ENCODE results near the gene WNK4. TPM values are rescaled to one million over a fixed set of nuclear protein-coding genes. Genes with fewer than 3 reads are reported as not detected.

Gene WNK4
- total RNA-seq, 1 donor from 2014 or later, result not detected

DNA sequence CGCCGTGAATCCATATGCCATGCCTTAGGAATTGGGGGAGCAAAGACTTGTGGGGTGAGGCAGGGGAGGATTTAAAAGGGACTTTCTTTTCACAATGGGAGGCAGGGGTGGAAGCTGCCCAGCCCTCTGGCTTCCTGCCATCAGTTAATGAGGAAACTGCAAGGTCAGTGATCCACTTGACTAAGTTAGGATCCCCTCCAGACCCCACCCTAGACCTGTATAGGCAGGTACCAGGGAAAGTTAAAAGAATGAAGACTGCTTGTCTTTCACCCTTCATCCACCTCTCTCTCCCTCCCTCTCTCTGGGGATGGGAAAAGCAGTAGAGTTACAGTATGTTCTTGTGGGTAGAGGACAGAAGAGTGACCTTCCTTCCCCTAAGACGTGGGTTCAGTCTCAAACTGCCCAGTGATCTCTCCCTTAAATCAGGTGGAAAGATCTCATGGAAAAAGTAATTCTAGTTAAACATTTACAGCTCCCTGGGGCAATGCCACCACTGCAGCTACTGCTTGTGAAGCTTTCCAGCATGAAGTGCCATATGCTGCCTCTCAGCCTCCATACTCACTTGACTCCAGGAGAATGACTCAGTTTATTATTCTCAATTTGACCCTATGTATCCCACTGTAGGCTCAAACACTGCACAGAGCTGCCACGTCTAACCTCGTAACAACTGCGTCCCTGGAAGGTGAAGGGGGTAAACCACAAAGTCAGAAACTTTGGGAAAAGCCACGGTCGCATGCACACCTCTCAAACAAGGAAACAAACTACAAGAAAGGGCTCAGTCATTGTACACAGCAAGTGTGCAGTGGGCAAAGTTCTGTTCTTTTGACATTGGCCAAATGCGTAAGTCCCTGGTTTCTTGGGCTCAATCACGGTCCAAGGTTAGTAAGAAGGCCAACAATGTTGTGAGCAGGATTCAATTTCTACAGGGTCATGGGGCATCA lies 16.9 kb downstream of the WNK4 start:
- DNase-seq, result no peak

DNA sequence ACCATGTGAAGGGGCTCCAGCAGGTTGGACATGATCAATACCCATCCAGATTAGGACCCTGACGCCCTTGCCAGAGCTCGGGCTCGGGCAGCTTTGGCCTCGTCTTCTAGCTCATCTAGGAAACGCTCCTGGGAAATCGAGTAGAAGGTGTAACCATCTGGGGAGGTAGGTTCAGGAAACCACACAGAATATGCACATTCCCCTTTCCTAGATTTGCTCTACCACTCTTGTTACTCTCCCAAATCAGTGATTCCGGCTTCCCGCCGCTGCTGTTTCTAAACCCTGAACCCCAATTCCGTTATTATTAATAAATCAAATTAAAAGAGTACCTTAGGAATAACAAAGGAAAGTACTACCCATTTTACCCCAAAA lies 17.6 kb downstream of the WNK4 start:
- no peak for DNase-seq

DNA sequence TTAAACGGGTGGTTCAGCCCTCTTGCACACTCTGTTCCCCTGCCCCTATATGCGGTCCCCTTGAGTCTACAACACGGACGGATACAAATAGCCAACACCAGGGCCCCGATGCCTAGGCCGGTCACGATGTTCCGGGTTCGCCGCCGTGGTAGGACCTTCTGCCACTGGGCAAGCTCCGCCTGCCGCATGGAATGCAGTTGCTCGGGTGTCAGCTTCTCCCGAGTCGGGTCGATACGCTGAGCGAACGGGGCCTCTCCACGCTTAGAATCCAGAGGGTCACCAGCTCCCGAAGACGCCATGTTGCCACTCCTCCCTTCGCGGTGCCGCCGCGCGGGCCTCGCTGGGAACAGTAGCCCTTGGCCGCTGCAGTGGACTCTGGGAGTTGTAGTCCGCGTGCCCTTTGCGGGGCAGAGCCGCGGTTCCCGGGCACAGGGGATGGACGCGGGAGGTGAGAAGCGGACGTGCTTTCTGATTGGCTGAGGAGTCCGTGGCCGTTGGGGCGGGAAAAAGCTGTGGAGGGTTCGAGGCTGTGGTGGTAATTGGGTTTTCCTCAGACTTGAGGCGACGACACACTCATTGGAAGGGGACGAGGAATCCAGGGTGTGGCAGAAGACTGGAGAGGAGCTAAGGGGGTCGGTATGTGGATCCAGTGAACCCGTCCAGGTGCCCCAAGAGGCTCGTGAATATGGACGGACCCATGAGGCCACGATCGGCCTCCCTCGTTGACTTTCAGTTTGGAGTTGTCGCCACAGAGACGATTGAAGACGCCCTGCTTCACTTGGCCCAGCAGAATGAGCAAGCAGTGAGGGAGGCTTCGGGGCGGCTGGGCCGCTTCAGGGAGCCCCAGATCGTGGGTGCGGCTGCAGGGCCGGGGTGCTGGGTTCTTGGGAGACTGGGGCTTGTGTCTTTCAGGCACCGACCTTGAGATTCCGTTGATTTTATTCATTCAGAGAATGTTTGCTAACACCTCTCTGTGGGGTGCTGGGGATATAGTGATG lies 18.3 kb downstream of the WNK4 start, which contains the start of the genes CNTD1 and COA3:
Gene CNTD1, plus strand, starts transcription at position 479 of the 998 bp plus-strand sequence. Its CDS starts 207 bp downstream, at position 686.
Gene COA3, minus strand, starts transcription at position 322 of the 998 bp plus-strand sequence. Its CDS starts 23 bp downstream, at position 299.
- DNase-seq, result peak; percentile 93

DNA sequence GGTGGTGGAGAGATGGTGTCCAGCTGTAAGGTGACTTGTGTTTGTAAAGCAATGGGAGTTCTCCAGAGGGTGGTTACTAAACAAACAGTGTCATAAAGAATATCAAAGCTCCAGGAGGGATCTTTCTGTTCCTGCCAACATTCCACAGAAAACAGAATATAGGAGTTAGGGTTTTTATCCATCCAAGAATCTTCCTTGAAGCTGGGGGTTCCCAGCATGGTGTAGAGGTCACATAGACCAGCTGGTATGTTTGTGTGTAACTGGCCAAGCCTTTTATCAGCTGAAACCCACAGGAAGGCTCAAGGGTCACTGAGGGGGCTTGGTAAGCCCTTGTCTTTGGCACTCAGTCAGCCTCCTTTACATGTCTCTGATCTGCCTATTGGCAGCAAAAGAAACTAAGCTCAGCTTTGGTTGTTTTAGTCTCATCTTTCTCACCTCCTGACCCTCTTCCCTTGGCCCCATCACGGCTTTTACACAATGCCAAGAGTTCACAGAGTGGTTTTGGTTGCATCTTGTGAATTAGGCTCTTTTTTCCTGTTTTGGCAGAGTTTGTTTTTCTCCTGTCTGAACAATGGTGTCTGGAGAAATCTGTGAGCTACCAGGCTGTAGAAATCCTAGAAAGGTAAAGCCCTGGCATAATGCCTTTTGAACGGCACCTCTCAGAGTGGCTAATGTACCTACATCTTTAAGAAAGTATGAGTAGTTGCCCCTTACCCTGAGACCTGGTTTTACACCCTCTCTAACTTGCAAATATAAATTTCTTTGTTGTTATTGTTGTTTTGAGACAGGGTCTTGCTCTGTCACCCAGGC lies 22.9 kb downstream of the WNK4 start:
- no peak for DNase-seq

GRCh38 chr17:42804918-42805367 lies 24.5 kb downstream of the WNK4 start:
- DNase-seq, result peak; percentile 57

GRCh38 chr17:42806249-42806648 lies 25.8 kb downstream of the WNK4 start:
- DNase-seq, result no peak

GRCh38 chr17:42809250-42809649 lies 28.8 kb downstream of the WNK4 start:
- DNase-seq, result no peak

GRCh38 chr17:42814633-42815399 lies 34.4 kb downstream of the WNK4 start:
- DNase-seq, result no peak

DNA sequence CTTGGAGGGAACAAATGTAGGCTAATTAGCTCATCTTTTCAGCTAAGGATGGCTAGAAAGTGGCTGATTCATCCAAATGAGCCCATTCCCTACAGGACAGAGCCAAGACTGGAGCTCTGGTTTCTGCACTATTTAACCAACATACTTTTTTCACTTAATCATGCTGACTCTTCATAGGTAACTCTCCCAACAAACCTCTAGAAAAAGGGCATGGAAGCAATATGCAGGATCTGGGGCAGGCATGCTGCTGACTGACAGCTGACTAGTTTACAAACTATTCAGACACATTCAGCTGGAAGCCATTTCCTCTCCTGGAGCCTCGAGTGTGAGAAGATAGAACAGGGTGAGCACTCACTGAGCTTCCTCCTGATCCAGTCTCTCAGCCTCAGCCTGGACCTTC lies 37.5 kb downstream of the WNK4 start:
- no peak for DNase-seq

- DNase-seq, result no peak
These were observed 38.0 kb downstream of the WNK4 start for GRCh38 chr17:42818379-42818778.

- peak; percentile 57 for DNase-seq
These were observed 39.6 kb downstream of the WNK4 start for GRCh38 chr17:42819939-42820535.

DNA sequence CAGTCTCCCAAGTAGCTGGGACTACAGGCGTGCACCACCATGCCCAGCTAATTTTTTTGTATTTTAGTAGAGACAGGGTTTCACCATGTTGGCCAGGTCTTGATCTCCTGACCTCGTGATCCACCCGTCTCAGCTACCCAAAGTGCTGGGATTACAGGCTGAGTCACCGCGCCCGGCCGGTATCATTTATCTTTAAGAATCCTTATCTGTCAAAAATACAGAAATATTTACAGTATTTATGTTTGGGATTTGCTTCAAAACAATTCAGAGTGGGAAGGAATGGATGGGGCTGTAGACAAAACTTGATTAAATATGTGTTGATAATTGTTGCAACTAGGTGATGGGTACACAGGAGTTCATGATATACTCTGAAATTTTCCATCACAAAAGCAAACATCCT lies 40.8 kb downstream of the WNK4 start:
- no peak for DNase-seq

DNA sequence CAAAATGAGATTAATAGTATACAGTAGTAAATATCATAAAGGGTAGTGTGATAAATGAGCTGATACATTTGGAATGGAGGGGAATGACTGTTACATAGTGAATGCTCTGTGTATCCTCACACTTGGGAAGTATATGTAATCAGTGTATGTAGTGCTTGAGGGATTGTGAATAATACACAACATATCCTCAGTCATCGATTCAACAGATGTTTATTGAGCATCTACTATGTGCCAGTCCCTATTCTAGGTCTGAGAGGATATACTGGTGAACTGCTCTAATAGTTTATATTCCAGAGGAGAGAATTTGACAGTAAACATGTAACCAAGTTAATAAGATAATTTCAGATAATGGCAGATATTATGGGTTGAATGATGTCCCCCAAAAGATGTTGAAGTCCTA lies 47.1 kb downstream of the WNK4 start:
- DNase-seq, result no peak

DNA sequence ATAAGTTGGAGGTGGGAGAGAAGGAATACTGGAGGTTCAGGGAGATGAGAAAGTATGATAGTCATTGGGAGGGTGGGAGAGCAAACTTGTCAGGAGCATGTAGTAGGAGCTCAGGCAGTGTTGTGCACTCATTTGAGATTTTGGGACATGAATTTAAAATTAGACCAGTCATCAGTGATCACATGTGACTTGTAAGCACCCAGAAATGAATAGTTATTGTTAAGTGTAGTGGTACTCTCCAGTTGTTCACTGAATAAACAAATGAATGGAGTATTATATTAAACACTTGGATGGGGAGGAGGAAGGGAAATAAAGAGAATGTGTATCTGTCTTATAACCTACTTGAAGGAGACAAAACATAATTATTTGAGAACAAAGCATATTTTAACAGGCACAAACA lies 50.6 kb downstream of the WNK4 start:
- DNase-seq, result no peak

DNA sequence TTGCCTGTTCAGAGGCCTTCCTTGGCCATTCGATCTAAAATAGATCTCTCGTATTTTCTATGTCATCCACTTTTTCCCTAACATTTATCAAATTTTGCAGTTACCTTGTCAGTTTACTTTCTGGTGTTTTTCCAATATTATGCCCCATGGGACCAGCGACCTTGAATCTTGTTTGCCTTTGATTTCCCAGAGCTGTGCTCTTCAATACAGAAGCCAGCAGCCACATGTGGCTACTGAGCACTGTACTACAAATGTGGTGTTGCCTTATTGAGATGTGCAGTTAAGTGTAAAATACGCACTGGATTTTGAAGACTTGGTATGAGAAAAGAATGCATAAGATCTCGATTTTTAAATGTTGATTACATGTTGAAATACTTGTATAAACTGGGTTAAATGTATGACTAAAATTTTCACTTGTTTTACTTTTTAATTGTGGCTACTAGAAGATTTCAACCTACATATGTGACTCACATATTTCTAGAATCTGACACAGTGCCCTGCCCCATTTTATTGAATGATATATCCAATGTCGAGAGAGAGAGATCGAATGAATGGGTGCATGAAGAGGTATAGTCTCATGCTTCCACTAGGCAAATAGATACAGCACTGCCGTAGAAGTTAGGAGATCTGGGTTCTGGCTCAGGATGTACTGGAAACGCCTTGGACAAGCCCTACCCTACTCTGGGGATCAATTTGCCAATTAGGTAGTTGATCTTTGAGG lies 52.0 kb downstream of the WNK4 start:
- DNase-seq, result no peak

DNA sequence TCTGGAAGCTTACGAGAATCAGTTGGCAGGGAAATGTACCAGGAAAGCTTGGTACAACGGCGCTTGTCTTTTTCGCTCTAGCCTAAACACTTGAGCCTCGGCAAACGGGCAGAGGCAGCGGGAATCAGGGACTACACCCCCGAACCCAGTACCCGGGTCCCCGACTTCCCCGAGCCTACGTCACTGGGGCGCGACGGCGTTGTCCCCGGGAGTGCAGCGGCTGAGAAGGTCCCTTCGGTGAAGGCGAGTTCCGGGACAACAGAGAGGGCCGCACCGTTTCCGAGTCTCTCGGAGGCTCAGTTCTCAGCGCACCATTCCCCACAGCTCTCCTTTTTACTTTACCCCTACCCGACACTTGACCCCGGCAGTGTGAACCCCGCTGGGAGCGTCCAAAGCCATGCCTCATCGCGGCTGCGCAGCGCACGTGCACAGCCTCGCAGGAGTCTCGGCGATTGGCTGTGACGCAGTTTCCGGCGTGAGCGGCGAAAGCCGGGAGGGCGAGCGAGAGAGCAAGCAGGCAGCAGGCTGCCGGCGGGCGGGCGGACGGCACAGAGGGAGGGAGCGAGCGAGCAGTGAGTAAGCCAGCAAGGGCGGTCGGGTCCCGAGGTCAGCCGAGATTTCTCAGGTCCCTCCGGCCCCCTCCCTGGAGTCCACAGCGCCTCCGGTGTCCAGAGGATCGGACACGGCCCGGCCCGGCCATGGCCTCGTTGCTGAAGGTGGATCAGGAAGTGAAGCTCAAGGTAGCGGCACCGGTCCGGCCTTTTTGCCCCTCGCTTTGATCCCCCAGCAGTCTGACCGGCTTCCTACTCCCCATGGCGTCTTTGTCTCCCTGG lies 52.7 kb downstream of the WNK4 start, which contains the start of gene PSME3:
Gene PSME3, plus strand, starts transcription at position 464 of the 833 bp plus-strand sequence. Its CDS starts 235 bp downstream, at position 699.
- peak; percentile 95 for DNase-seq

GRCh38 chr17:42833767-42834422 lies 53.5 kb downstream of the WNK4 start:
- no peak for DNase-seq

GRCh38 chr17:42835732-42836131 lies 55.3 kb downstream of the WNK4 start:
- no peak for DNase-seq

Data from tongue (tissue), 2 donors.